Stimulated activated CD4-positive, alpha-beta T cell treated with anti-CD3 and anti-CD28 coated beads, TNF-alpha, amount 100 ng/mL, for 1 hour (primary cell): ENCODE measurements around the gene PELI2.

Source experiments
- DNase-seq, 3 donors: peaks; one replicate each; pipeline ENCODE4 v3.0.0-alpha.2; 2020; ENCODE audit warnings: low read depth in 3 of 3, low spot score in 1 of 3

Gene PELI2

DNA sequence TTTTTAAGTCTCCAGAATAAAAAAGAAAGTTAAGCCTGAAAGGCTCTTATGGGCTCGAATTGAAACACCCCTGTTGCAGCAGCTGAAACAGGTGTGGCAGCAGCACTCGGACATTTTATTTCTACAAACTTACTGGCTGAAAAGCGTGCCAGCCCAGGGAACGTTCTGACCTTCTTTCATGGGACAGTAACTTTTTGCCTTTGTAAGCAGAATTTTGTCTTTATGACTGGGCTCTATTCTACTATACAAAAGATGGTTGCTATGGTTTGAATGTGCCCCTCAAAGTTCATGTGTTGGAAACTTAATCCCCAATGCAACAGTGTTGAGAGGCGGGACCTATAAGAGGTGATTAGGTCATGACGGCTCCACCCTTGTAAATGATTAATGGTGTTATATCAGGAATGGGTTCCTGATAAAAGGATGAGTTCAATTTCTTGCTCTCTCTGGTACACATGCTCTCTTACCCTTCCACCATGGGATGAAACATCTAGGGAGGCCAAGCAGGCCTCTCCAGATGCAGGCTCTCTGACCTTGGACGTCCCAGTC lies 52.7 kb downstream of the PELI2 start:
- no peak for DNase-seq

DNA sequence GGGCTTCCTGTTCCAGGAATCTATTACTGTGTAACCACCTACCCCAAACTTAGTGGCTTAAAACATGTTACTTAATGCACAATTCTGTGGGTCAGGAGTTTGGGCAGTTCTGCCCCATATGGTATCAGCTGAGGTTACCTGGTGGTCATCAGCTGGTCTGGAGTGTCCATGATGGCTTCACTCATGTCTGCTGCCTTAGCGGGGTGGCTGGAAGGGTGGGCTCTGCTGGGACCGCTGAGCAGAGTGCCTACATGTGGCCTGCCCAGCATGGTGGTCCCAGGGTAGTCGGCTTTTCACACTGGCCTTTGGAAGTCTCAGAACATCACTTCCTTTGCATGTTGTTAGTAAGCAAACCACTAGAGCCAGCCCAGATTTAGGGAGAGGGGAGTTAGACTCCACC lies 53.9 kb downstream of the PELI2 start:
- DNase-seq = no peak

DNA sequence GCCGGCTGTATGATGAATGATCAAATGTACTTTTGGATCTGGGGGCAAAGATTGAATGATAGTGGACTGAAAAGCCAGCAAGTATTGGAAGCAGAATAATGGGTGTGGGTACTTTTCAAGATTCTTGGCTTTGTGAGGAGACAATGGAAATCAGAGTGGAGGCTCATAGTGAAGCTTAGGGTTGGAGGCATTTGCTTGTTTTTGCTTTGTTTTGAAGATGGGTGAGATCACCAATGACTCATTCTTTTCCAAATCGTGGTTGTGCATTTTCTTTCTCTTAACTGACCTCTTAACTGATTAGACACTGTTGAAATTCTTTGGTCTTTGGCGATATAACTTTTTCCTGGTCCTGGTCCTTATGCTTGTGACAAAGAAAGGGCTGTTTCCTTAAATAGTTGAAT lies 54.4 kb downstream of the PELI2 start:
- DNase-seq = no peak

DNA sequence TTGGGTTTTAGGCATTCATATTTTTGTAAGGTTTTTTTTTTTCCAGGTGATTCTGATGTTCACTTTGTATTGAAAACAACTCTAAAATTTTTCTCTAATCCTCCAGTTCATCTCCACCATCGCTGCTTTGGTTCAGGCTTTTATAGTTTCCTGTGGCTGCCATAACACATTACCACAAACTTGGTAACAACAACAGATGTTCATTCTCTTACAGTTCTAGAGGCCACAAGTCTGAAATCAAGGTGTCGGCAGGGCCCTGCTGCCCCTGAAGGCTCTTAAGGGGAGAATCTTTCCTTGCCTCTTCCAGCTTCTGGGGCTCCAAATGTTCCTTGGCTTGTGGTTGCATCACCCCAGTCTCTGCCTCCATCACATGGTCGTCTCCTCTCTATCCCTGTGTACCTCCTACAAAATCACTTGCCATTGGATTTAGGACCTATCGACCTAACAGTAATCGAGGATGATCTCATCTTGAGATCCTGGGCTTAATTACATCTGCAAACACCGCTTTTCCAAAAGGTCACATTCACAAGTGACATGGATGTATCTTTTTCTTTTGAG lies 55.2 kb downstream of the PELI2 start:
- no peak for DNase-seq

DNA sequence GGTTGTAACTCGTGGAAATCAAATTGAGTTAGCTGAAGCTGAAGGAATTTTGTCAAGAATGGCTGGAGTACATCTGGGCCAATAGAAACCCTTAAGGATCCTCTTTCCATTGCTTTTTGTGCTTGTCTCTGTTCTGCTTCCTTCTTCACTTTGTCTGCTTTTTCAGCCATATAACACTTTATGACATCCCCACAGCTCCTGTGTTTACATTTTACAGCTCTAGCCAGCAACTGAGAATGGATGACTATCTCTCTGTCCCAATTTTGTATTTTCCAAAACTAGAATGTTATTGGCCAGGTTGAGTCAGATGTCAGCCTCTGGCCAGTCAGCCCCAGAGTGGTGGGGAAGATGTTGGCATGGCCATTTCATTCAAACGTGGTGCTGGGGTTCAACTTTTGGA lies 57.6 kb downstream of the PELI2 start:
- no peak for DNase-seq

DNA sequence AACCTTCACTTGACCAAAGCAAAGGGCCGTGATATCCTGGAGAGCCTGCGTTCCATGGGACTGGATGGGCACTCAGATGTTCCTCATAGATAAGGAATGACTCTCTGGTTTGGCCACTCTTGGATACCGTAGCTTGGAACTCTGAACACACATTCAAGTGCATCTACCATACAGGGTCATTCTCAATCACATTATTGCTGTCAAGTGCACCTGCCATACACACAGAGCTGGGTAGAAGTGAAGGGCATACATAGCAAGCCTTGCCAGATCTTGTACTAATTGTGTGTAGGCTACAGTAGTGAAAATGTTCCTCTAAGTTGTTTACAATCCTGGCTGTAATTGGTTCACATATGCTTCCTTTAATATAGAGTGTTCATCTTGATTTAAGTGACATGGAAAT lies 58.3 kb downstream of the PELI2 start:
- no peak for DNase-seq

DNA sequence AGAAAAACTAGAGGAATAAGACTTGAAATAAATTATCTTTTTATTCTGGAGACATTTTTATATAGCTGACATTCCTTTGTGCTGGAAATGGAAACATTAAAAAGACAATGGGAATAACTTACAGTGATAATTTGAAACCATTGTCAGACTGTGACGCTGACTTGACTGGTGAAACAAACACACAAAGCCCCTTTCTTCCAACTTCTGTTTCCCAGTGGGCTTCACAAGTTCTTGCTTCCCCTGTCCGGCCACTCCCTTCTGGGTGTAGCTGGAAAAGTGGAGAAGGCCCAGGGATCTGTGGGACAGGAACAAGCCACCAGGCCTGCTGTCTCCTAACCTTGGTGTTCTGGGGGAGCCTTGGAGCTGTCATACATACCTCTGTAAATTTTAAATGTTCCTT lies 58.8 kb downstream of the PELI2 start:
- no peak for DNase-seq

DNA sequence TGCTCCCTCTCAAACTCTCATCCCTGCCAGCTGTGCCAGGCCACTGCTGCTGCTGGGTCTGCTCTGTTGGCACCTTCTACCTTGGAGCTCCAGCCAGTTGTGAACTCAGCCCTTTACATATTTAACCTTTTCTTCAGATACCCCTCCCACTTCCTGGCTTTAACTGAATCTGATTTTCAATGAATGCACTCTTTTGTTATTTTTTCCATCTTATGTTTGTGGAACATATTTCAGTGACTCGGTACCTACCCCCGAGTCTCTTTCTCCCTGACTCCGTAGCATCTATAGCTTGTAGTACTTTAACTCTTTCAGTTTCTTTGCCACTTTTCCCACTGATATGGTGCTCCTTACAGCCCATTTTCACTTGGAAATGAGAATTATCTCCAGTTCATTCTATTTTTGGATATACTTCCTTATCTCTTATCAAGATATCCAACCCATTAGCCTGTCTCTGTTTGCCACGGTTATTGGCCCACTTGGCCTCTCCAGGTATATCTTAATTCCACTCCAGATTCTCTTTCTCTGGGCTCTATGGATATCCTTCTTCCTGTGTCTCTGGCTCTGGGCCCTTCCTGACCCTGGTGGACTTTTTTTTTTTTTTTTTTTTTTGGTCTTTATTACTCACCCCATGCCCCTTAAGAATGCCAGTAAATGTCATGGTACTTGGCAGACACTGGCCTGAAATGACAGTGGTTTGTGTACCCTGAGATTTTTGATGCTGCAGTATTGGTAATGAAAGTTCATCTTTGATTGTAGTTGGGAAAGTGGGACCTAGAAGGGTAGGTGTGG lies 62.7 kb downstream of the PELI2 start:
- DNase-seq = no peak

DNA sequence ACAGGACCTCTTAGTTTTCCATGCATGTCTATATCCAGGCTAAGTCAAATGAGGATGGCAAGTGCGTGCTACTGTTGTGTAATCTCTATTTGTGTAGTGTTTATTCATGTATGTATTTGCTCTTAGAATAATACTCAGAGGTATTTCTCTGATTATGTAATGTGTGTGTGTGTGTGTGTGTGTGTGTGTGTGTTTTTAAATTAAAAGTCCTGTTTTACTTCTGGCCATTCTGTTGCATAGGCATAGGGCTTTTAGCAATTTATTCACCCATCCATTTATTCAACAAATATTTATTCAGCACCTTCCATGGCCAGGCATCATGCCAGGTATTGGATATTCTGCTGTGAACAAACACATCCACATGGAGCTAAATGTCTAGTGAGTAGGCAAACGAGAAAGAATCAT lies 63.5 kb downstream of the PELI2 start:
- DNase-seq = no peak

DNA sequence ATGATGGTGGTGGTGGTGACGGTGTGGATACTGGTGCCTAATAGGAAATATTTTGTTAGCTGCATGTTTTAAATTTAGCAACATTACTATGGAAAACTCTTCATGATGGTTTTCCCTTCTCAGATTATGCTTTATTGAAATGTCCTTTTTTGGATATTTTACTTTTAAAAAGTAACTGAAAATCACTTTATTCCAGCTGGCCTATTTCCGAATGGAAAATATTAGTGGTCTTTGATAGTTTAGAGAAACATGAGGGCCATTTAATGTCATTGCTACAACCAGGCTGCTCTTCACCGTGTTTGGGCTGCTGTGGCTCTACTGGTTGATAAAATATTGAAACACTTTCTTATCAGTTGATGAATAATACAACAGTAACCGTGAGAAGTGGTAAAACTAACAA lies 64.2 kb downstream of the PELI2 start:
- no peak for DNase-seq

DNA sequence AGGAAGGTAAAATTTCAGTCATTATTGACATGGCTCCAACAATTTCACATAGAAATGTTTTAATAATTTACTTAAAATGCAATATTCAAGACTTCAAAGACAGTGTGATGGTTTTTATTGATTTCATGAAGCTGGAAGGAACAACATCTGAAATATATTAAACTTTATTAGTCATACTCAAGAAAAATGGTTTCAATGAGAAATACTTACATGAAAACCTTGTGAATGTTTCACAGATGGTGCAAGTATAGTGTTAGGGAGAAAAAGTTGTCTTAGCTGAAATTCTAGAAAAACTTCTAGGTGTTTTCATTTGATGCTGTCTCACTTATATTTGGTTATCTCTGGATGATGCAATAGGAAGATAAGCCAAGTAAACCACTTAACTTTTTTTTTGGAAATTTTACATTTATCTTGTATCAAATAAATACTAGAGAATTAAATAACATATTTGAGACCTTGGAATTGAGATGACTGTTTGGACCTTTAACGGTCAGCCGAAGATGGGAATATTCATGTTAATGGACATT lies 65.5 kb downstream of the PELI2 start:
- DNase-seq = no peak

DNA sequence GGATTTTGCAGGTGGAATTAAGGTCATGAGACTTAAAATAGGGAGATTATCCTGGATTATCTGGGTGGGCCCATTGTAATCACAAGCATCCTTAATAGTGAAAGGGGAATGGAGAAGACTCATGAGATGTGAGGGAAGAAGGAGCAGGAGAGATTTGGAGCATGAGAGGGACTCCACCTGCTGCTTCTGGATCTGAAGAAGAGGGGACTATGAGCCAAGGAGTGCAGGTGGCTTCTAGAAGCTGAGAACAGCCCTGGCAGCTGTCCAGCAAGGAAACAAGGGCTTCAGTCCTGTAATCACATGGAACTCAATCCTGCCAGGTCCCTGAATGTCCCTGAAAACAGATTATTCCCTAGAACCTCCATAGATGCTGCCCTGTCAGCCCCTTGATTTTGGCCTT lies 67.8 kb downstream of the PELI2 start:
- no peak for DNase-seq

DNA sequence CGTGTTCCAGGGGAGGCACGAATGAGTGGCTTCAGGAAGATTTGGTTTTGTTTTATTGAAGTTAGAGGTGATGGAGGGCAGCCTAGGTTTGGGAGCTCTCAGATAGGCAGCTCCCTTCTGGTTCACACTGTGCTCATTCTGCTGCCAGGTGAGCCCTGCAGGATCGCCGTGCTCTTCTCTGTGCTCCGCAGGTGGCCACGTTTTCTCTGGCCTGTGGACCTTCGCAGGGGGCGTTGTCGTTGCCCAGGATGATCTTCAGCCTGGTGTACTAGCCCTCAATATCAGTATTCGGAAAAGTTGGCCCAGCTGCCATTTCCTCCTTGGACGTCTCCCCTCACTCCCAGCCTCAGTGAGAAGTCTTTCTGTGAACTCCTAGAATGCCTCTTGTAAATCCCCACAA lies 69.5 kb downstream of the PELI2 start:
- no peak for DNase-seq

DNA sequence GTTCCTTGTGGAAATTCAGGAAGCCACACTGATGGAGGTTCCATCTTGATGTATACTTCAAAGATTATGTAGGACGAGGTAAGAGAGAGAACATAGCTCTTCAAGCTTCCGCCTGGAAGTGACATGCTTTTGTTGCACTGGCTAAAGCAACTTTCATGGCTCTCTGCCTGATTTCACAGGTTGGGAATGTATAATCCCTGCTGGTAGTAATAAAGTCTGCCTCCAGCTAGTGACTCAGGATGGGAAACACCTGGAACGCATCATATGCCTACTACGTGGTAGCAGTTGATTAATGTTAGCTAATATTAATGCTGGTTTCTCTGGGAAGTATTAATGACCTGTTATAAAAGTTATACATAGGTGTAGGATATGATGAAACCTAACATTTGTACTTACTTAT lies 71.1 kb downstream of the PELI2 start:
- DNase-seq = no peak

DNA sequence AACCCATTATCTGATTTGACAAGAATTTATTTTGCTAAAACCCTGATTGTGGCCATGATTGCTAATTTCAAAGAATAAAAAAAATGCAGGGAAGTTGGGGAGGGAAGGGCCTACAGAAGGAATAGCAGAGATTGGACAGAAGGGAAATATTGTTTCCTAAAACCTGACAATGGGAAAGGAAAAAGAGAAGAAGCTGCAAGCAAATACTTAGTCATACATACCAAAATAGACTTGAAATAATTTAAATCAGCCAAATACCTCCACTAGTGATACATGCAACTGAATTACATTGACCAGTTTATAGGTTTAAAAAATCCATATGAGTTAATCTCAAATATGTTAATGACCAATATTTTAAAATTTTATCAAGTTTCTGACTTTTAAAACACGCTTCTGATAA lies 75.1 kb downstream of the PELI2 start:
- no peak for DNase-seq

DNA sequence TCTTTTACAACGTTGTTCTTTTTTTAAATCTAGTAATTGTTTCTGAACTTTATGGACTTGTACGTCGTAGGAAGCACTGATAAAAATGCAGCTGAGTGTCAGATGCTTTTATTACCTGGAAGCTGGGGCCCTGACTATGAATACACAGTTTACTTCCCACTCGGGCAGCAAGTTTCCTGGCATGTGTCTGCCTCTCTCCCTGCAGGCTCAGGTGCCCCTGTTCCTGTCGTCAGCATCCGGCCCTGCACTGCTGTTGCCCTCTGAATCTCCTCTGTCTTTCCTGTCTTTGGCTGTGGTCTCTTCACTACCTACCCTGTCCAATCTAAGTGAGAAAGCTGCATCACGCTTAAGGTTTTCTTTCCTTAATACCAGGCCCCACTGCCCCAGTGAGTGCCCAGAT lies 75.8 kb downstream of the PELI2 start:
- no peak for DNase-seq

DNA sequence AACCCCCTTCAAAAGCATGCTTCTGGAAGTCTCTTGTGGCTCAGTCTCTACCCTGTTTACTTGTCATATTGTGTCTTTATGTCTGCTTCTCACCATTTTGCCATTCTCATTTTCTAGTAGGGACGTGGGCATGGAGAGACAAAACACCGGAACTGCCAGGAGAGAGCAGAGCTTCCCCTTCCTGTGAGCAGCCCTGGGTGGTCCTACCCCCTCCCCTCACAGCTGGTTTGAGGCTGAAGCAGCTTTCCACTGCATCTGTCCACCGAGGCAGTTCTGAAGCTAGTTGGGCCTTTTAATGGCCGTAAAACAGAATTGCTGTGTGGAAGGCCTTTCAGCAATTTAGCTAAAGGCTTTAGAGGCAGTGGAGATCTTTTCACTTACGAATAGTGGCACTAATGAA lies 77.0 kb downstream of the PELI2 start:
- DNase-seq = no peak

DNA sequence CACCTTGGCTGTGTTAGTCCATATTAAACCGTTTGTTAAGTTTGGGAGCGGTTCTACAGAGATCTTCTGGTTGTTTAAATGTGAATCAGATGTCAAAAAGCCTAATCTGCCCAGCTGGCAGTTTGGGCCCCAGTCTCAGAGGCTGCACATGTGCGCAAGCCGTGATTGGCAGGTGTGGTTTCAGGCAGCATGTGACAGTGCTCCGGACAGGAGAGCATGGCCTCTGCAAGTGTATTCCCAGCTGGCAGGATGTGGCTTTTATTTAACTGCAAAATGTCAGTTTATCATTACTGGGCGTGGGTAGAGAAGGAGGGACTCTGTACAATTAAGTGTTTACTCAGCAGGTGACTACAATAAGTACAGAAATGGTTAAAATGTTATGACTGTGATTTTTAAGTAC lies 77.5 kb downstream of the PELI2 start:
- DNase-seq = no peak

DNA sequence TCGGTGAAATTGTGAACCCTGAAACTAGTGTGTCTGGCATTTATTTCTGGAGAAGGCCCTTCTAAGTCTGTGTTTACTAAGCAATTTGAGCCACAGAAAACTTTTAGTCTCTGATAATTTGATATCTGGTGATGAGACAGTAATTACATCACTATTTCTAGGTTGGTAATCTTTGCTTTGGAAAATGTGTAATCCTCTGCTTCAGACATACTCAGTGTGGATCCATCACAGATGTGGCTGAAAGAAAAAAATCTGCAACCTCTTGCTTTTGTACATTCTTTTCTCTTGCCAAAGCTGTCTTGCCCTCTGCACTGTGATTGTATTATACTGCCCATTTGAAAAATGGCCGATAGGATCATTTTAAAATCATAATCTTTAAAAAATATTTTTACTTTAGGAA lies 78.1 kb downstream of the PELI2 start:
- DNase-seq = no peak

DNA sequence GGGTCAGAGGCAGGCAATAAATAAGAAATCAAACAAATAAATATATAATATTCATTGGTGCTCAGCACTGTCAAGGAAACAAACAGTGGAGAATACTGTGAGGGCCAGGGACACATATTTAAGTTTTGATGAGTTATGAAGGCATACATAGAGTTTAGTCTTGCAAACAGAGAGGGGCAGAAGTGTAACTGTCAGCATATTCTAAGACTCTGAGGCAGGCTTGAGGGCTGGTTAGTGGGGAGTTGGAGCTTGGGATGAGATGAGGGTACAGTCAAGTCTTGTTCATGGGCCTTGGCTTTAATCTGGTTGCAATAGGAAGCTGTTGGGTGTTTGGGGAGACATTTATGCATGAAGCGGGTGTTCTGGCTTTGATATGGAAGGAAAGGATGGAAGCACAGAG lies 78.9 kb downstream of the PELI2 start:
- no peak for DNase-seq

DNA sequence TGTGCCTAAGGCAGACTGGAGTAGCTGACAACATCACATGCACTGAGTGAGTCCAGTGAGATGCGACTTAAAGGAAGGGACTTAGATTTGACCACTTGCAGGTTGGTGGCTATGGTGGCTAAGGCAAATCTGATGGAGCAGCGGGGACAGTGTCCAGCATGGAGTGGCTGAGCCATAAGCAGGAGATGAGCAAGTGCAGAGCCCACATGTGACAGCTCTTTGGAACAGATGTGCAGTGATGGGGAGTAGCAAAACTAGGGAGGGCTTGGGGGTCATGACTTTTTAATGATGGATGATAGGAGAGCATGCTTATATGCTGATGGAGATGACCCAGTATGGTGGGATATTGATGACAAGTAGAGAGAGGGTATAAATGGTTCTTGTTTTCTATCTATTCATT lies 80.2 kb downstream of the PELI2 start:
- no peak for DNase-seq

DNA sequence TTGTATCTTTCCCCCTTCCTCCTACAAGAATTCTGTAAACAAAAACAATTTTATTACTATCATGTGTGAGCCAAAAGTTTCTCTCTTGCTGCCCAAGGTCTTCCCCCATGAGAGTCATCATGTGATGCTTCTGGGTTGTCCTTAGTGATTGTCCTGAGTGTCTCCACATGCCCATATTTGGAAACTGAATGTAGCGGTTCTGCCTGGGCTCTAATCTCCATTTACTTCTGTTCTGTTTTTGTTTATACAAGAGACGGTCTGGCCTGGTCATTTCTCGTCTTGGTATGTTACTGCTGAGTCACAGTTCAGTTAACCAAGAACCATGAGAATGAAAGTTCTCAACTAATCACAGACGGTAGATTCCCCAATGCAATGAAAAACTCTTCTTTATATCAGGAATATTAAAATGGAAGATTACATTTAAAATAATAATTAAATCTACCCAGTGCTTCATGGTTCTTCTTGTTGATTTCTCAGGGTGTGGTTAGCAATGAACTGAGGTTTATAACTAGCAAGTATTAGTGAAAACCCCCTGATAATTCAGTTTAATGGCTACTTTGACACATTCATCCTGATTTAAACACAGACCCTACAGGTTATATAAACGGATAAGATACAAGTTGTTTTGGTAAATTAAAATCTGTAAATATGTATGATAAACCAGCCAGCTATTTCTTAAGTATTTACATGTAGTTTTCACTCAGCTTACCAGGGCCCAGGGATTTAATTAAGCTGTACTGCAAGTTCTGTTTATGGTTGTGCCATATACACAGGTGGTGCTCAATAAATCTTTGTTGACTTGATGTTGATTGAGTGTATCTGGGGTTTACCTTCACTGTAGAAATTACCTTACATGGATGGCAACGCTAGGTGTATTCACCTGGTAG lies 81.1 kb downstream of the PELI2 start:
- no peak for DNase-seq
